Anterior cingulate cortex (tissue), 58 donors: ENCODE results near the gene TMPRSS3.

Experiments used
- DNase-seq, 58 donors: peaks; one replicate each; lab custom pipeline; 2025; lab: John Stamatoyannopoulos, UW

TMPRSS3 gene

DNA sequence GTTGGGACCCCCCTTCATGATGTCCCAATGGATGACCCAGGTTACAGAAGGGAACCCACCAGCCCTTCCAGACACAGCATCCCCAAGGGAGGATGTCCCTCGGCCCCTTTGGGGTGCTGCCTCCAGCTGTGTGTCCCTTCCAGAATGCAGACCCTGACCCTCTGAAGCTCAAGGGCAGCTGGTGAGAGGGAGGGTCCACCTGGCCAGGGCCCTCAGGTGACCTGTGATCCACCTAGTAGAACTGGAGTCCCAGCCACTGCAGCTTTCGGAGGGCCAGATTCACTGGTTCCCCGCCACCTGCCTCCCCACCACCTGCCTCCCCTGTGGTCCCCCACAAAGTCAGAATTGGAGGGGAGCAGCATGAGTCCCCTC, 19.9 kb downstream of the TMPRSS3 start:
- no peak for DNase-seq

DNA sequence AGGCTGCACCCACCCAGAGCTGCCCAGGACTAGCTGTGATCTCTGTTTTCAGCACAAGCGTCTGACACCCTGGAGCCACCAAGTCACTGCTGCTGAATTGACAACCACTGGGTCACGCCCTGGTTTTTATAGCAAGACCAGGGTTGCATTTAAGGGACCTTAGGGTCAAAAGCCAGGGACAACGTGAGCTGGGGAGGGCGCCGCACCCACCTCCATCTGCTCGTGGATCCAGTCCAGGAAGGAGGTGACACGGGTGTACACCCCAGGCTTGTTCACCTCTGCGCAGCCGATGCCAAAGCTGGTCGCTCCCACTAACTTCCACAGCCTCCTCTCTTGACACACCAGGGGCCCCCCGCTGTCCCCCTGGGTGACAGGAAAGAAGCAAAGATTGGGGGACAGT, 20.3 kb downstream of the TMPRSS3 start:
- no peak for DNase-seq

DNA sequence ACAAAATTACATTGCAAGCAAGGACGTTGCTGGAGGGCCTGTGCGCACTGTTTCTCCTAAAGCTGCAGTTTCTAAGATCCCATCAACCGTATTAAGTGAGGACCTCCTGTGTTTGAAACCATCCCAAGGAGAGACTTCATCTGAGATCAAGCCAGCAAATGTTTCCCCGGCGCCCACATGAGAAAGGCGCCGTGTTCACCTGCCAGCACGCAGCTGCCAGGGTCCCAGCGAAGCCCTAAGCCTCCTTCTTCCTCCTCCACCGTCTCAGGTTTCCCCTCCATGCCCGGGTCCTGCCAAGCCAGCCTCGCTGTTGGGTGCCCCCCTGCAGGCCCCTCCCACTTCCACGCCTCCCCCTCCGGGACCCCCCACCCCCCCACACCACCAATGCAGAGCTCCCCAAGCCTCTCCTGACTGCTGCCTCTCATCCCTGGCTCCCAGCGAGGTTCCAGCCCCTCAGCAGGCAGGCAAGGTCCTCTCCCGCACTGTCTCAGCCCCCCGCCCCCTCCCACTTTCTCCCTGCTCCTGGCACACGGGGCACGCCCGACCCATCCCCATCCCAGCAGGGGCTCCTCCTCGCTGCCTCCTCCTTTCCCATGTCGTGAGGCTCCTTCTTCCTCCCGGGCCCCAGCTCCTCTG, 20.9 kb downstream of the TMPRSS3 start:
- DNase-seq = no peak

DNA sequence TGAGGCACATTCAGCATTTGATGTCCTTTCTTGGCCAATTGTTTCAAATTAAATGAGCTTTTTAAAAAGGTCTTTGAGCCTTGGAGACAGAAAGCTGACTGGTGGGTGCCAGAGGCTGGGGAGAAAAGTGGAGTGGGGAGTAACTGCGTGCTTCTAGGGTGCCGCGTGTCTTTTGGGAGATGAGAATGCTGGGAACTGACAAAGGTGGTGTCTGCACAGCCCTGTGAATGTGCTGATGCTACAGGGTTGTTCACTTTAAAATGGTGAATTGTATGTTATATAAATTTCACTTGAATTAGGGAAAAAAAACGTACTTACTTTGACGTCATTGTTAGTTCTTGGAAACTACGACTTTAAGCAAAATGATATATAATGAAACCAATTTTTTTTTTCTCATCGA, 21.4 kb downstream of the TMPRSS3 start:
- DNase-seq = no peak

DNA sequence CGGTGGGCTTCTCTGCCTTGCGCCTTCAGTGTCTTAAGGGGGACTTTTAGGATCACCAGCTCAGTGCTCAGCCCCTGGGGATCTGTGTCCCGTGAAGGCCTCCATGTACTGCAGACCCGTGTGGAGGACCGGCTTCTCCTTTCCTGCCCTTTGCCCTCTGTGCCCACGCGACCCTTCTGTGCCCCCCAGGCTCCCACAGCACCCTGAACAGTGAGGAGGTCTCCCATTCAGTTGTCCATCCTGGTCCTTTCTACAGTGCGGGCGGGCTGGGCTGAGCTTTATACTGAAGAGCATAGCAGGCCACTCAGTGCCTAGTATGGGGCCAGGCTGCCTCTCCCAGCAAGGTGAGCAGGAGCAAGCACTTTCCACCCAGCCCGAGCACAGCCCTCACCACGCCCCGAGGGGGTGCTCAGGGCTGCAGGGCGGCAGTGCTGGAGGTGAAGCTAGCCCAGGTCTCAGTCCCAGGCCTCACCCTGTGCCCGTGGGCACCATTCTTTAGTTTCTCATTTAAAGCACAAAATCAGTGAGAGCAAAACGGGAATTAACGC, 21.9 kb downstream of the TMPRSS3 start:
- no peak for DNase-seq

DNA sequence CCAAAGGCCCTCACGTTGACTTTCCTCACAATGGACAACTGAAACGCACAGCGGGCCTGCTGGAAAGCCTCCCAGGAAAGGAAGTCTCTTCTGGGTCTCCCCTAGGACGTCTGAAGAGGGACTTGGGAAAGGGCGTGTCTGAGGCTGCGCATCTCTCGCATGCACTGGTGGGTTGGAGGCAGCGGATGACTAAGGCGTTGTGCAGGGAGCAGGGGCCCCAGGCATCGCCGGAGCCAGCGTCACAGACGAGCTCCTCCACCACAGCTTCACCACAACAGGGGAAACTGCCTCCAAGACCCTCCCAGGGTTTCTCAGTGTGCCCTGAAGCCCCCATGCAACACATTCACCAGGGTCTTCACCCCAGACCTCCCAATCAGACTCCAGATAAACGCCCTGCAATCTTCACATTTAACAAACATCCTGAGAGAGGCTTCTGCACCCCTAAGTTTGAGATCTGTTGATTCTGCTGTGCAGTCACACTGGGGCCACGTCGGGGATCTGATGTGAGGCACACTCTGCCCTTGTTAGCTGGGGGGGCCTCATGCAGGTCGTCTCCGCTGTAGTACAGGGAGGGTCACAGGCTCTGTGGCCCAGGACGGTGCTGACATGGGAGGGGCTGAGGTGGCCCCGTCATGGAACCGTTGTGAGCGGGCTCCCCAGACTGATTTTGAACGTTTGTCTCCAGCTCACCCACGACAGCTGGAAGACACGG, 22.5 kb downstream of the TMPRSS3 start:
- no peak for DNase-seq

DNA sequence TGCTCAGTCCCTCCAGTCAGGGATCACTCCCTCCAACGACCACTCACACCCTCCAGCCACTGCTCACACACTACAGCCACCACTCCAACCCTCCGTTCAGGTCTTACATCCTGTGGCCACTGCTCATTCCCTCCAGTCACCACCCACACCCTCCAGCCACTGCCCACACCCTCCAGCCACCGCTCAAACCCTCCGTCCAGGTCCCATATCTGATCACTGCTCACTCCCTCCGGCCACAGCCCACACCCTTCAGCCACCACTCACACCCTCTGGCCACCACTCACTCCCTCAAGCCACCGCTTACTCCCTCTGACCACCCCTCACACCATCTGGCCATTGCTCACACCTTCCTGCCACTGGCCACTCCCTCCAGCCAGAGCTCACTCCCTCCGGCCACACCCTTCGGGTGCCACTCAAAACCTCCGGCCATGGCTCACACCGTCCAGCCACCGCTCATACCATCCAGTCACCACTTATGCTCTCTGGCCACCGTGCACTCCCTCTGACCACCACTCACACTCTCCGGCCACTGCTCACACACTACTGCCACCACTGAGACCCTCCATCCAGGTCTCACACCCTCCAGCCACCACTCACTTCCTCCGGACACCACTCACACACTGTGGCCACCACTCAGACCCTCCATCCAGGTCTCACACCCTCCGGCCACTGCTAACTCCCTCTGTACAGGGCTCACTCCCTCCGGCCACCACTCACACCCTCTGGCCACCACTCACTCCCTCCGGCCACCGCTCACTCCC, 24.8 kb downstream of the TMPRSS3 start:
- DNase-seq = no peak

DNA sequence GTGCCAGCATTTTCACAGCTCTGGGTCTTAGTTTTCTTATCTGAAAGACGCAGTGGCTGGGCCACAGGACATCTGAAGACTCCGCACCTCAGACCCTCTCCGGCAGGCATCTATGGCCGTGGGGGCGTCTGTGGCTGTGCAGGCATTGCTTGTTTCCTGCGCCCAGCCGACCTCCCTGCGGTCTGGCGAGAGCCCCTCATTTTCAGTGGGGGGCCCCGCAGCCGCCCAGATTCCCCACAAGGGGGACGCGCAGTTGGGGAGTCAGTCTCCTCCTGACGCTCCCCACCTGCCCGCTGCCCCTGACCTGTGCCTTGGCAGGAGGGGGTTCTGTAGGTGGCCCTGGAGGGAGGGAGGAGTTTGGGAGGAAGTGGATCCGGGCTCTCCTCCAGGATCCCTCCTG, 26.0 kb downstream of the TMPRSS3 start:
- DNase-seq = no peak

DNA sequence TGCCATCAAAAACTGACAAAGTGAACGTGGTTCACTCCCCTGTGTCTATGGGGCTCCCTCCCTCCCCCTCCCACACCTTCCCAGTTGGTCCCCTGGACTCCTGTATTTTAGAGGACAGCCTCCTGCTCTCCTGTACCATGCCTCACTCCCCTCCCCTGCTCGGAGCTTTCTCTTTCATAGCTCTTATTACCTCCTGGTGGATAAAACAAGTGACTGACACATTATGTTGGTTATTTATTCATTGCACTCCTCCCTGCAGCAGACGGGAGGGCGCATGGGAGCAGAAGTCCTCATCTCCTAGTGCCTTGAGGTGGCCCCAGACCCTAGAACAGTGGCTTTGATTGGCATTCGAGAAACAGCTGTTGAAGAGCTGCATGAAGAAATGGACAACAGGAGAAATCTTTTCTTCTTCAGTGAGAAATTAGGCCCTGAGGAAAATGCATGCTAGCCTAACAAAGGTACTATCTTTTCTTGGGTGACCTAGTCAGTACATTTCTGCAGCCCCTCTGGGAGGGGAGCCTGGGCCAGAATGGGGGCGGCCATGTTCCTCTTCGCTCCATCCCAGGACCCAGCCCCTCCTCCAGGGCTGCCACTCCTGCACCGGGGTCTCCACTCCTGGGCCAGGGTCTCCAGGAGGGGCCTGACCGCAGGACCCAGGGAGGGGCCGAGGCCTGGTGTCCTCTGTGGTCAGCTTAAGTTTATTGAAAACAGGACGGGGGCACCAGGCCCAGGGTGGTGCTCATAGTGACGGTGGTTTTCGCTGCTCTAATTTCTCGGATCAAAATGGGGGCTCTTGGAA, 28.3 kb downstream of the TMPRSS3 start:
- DNase-seq = no peak

DNA sequence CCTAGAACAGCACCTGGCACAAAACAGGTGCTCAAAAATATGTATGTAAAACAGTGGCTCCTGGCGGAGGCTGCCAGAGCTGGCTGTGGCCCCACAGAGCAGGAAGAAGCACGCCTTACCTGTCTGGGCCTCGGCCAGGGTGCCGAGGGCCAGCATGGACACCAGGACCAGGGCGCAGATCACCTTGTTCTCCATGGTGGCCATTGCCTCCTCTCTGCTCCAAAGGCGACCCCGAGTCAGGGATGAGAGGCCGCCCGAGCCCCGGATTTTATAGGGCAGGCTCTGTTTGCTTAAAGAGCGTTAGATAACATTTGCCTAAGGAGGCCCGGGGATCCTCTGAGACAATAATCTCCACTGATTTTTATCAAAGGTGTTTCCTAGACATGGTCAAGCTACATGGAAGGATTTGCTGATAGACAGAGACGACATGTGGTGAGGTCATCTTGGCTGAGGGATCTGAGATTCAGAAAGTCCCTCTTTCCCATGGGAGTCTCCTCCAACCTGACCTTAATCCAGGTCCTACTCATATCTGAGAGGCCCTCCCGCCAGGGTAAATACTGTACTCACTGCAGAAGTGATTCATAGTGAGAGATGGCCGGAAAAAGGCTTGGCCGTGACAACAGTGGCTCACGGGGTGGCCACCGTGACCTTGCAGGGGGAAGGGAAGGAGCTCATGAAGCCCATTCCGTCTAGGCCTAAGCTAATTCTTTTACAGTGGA, 29.4 kb downstream of the TMPRSS3 start, which contains the start of gene TFF1:
TSS of gene TFF1 (minus strand) at position 244 of the 719 bp plus-strand sequence. CDS start at position 204, 40 bp downstream.
- DNase-seq = no peak

DNA sequence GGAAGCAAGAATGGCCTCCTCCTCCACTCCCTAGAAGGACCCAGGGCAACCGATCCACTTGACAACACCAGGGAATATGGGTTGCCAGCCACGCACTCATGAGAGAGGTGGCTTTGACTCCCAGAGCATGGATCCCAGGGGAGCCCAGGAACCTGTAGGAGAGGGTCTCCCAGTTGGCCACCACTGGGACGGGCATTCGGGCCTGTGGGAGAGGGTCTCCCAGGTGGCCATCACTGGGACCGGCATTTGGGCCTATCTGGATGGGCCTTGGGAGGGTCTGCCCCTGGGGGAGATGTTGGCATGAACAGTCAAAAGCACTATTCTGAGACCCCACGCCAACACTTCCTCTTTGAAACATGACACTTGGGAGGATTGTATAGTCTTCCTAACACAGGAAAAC, 30.1 kb downstream of the TMPRSS3 start:
- DNase-seq = no peak

DNA sequence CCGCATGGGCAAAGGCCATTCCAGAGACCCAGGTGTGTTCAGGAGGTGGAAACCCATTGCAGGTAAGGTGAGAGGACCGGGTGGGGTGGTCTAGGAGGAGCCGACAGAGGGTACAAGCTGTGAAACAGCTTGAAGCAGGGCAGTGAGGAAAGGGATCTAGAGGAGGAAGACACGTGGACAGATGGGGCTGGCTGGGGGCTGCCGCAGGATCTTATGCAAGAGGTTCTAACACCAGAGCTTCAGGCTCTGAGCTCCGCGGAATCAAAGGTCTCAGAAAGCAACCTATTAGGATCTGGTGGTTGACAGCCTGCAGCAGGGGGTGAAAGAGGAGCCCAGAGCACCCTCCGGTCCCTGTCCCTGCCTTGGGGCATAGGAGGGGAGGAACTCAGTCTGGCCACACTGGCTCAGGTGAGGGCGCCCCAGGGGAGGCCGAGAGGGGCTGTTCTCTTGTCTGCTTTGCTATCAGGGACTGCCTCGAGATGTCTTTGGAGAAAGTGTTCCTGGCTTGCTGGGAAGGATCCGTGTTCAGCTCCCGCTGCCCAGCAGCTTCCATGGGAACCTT, 31.5 kb downstream of the TMPRSS3 start:
- DNase-seq = no peak

DNA sequence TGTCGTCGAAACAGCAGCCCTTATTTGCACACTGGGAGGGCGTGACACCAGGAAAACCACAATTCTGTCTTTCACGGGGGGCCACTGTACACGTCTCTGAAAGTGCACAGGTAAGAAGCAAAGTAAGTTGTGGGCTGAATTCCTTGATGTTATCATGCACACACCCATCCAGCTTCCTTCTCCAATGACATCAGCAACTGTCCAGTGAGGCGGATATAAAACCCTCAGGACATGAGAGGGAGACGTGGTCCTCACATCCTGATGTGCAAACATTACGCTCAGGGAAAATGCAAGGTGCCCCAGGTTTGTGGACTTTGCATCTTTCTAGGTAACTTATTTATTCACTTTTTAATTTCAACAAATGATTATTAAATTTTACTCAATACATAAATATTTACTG, 32.5 kb downstream of the TMPRSS3 start:
- no peak for DNase-seq

DNA sequence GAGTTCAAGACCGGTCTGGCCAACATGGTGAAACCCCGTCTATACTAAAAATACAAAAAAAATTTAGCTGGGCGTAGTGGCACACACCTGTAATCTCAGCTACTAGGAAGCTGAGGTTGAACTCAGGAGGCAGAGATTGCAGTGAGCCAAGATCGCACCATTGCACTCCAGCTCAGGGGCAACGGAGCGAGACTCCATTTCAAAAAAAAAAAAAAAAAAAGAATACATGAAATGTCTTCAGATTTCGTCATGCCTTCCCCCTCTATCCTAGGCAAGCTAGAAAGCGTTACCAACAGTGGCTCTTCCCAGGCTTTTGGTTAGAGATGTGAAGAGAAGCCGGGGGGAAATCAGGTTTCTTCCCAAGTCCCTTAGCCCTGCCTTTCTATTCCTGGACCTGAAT, 33.2 kb downstream of the TMPRSS3 start:
- DNase-seq = no peak

DNA sequence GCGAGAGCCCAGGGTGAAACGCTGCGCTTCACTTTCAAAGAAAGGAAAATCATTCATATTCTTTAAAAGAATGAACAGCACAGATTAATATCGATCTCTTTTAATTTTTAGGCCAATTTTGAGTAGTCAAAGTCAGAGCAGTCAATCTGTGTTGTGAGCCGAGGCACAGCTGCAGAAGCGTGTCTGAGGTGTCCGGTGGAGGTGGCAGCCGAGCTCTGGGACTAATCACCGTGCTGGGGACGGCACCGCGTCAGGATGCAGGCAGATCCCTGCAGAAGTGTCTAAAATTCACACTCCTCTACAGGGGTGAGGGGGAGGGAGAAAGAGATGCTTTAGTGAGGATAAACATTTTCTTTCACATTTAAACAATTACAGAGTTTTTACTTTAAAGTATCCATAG, 33.7 kb downstream of the TMPRSS3 start:
- DNase-seq = no peak

DNA sequence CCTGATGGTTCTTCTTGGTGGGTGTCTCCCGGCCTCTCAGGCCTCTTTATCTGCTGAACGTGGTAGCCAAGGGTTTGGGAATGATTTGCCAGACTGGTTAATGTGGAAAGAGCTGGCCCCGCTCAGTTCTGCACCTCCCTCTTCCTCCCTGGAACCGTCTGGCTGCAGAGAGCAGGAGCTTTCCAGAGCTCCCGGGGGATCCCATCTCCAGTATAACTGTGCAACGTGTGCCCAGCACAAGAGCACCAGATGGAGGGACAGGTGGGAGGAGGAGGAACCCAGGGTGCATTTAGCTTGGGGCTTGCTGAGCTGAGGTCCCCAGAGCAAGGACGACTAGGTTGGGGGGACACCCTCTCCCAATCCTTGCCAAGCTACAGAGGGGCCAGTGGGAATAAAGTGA, 34.6 kb downstream of the TMPRSS3 start:
- no peak for DNase-seq

DNA sequence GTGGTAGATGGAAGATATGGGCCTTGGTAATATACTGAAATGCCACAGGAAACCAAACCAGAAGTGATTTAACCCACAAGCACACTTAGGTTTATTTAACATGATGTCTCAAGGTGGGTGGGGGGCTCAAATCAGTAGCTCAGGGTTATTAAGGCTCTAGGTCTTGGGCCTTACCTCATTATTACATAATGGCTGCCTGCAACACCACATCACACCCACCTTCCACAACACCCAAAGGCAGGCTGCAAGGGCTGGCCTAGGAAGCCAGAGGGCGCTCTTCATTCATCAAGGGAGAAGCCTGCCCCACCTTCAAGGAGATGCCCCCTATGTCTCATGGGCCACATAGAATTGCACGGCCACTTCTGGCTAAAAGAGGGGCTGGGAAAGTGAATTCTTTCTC, 35.5 kb downstream of the TMPRSS3 start:
- DNase-seq = no peak

DNA sequence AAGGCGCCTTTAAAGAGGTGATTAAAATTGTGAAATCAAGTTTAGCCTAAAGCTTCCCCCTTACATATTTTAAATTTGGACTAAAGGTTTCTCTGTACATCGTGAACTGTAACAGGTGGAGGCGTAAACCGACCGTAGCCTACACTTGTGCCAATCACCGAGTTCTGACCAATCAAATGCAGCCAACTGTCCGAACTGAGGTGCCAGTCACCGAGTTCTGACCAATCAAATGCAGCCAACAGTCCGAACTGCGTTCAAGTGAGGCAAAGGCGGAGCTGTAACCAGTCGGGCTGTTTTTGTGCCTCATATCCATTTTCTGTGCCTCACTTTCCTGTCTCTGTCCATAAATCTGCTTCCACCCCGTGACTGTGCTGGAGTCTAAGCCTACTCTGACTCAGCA, 36.9 kb downstream of the TMPRSS3 start:
- no peak for DNase-seq

DNA sequence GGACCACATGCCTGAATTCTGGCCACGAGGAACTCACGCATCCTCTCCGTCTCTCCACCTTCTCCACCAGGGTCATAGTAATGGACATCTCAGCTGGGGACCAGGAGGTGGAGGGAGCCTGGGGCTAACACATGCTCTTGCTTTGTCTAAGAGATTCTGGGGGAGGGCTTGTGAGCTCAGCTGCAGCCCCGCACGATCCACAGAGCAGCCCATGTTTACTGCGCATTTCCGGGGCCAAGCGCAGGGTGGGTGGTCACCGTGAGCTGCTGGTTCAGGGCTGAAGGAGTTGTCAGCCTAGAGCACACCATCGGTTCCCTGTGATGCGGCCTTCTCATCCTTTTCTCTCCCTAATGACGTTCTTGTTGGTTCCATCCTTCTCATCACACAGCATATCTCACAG, 37.6 kb downstream of the TMPRSS3 start:
- no peak for DNase-seq

DNA sequence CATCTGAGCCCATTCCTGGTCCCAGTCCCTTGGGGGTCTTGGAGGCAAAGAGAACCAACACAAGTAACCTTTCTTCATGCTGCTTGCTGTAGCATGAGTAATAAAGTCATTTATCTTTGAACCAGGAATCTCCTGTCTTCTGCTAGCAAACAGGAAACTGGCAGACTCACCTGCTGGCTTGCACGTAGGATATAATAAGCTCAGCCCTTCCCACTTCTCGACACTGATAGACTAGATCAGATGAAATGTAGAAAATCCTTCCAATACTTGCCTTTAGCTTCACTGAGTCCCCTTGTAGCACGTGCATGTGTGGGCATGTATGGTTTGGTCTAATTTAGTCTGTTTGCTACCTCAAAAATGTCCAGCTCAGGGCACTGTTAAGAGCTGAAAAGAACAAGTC, 38.5 kb downstream of the TMPRSS3 start:
- no peak for DNase-seq
